ENCODE results near the gene ZBTB4.

ZBTB4 gene

DNA sequence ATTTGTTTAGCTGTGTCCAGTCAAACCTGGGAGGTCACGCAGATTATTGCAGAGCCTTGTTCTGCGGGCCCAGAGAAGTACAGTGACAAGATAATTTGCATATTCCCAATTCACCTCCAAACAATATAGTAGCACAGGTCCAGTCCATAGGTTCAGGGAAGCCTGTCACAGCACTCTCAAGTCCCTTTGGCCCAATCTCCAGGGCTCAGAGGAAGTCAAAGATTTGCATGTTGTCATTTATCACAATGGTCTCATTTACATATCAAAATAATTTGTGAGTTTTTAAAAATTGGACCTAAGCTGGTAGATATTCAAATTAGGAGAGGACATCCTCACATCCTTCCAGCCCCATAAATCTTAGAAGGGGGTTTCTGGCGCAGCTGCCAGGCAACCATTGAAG lies 11.9 kb downstream of the ZBTB4 start:
- no peak for DNase-seq

DNA sequence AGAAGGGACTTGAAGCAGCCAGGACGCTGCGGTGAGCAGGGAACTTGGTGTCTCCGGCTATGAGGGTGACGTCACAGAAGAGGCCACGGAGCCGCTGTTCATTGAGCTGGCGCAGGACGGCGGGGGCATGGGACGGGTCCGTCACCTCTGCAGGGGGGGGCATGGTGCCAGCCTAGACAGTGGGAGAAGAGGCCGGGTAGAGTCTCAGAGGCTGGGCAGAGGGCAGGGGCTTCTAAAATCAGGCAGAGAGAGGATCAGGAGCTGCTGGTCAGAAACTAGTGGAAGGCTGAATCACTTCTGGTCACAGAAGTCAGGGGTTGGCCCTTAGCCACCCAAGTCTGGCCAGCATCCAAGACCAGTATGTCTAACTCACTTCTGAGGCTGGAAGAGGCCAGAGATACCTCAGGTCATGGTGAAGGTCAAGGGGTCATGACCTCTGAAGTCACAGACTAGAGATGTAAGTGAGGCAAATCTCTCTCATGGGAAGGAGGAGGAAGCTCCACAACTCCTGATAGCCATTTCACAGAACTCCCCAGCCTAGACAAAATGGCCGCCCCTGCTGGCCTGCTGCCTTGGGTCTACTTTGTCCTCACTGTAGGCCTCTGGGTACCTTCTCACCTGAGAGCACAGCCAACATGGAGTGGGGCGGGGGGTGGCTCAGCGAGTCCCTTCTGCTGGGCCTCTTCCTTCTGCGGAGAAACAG lies 12.6 kb downstream of the ZBTB4 start:
- no peak for DNase-seq

DNA sequence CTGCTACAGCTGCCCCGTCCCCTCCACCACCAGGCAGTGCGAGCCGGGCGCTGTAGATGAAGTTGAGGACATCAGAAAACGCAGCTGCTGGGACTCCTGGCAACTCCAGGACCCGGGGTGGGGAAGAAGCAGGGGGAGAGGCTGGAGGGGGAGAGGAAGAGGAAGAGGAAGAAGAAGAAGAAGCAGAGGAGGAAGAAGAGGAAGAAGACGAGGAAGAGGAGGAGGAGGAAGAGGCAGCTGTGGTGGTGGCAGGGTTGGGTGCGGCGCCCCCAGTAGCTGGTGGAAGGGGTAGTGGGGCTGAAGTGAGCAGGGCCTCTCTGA lies 13.2 kb downstream of the ZBTB4 start:
- DNase-seq = no peak

DNA sequence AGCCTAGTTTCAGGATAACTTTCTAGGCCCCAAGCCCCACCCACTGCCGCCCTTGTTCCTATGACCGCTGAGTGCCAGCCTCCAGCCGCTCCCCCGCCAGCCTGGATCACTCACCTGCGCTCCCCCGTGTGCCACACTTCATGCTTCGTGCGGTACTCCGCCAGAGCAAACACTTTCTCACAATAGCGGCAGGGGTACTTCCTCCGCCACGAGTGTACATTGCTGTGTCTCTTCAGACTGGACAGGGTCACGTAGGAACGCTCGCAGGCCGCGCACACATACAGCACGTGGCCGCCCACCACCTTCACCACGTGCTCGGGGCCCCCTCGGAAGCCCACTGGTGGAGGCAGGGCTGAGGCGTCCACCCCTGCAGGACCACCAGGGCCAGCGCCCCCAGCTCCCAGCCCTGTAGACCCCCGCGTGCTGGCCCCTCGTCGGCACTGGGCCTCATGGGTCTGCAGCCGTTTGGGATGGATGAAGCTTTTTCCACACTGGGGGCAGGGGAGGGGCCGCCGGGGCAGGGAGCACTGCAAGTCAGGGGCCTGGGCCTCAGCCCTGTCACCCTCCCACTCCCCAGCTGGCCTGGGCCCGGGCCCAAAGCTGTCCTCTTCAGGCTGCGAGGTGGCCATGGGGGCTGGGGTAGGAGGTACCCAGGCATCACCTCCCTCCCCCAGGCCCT lies 13.7 kb downstream of the ZBTB4 start:
- no peak for DNase-seq

DNA sequence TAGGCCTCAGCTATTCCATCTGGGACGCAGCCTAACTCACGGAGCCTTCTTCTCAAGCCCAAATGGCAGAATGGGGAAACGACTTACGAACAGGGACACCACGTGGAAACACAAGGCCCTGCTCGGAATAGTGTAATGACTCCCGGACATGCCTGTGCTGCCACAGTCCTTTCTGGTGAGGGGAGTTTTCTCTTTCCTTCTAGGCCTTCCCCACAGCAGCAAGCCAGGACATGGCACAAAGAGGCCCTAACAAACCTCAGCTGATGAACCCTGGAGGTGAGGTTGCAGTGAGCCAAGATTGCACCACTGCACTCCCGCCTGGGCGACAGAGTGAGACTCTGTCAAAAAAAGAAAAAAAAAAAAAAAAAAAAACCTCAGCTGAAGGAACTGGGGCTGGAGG lies 15.3 kb downstream of the ZBTB4 start:
- no peak for DNase-seq

DNA sequence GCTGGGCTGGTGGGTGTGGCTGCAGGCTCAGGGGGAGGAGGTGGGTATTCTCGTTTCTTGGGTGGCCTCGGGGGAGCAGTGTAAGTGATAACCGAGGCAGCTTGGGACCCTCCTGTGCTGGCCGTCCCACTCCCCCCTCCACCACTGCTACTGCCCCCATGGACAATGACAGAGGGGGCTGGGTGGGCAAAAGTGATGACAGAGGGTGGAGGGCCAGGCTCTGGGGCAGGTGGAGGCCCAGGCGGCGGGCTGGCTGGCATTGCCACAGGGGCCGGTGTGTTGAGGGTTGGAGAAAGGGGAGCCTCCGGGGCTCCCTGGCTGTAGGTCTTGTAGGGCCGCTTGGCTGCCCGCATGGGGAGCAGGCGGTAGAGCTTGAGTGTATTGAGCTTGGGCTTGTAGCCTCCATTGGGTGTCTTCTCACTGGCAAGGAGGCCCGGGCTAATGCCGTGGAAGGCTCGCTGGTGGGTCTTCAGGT lies 16.0 kb downstream of the ZBTB4 start:
- DNase-seq = no peak

DNA sequence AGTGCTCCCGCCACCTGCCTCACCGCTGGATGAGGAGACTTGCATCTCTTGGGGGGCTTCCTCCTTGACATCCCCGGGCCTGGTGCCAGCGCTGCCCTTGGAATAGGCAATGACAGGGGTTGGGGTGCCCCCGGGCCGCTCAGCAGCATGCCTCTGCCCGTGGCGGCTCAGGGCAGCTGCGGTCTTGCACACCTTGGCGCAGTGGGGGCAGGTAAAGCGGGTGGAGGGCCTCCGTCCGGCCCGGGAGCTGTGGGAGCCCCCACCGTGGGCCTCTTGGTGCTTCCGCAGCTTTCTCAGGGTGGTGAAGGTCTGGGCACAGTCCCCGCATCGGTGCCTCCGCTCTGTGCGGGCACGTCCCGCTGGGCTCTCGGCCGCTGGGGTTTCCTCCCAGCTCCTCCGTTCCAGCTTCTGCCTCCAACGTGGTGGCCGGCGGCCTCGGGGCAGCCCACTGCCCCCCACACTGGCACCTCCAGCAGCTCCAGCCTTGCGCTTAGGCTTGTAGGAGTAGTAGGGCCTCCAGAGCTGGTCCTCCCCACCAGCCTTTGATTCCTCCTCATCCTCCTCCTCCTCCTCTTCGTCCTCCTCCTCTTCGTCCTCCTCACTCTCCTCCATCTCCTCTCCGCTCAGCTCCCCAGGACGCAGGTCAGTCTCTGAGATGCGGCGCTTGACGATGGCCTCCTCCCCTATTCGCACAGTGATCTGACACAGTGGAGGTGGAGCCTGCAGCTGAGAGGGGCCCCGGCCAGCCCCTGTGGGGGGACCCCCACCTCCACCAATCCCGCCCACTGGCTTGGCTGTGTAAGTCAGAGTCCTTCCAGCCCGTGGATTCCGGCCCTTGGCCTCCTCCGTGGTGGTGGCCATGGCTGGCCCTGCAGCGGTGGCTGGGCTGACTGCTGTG lies 16.7 kb downstream of the ZBTB4 start:
- DNase-seq = no peak

DNA sequence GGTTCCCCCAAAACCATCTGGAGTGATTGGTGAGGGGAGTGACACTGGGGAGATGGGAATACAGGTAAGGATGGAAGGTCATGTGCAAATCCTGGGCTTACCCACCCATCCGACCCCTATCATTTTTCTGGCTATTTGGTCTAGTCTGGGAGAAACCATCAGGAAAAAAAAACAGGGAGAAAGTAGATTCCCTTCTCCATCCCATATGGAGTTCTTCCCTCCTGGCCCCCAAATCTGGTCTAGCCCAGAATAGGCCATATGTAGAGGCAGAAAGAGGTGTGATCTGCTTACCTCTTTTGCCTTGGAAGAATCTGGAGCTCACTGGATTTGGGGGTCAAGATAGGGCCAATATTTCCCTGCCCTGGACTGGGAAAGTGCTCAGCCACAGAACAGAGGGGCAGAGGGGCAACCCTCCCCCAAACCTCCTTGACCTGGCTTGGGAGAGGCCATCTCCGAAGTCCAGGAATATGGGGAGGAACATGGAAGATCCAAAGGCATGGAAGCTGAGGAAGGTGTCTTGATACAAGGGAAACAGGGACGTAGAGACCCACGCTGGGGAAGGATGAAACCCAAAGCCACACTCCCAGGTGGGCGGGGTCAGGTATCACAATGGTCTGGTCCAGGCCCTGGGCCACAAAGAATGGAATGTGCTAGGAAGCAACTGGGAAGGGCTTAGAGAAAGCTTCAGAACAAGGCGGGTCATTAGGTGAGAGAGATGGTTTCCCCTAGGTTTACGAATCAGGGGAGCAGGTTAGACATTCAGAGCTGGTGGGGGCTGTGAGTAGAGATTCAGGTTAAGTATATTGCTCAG lies 18.4 kb downstream of the ZBTB4 start:
- DNase-seq = no peak

DNA sequence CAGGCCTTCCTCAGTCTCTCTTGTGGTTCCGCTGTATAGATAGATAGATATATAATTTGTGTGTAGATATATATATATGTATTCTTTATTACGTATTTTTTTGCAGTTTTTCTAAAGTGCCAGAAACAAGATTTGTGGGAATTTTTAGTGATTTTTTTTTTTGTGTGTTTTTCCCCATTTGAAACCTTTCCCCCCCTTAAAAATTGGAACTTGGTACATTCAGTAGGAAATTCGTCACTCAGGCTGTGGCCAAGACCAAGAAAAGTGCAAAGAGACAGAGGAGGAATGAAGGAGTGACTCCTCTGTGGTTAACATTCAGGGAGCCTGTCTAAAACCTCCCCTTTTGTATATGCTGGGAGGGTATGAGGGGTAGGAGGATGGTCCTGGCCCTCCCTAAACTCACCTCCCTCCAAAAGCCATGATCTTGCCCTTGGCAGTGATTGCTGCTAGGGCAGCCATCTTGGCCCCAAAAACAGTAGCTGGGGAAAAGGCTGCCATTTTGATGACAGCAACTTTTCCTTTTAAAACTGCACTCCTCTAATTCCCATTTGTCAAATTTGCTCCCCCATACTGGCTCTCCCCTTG lies 19.4 kb downstream of the ZBTB4 start:
- no peak for DNase-seq

DNA sequence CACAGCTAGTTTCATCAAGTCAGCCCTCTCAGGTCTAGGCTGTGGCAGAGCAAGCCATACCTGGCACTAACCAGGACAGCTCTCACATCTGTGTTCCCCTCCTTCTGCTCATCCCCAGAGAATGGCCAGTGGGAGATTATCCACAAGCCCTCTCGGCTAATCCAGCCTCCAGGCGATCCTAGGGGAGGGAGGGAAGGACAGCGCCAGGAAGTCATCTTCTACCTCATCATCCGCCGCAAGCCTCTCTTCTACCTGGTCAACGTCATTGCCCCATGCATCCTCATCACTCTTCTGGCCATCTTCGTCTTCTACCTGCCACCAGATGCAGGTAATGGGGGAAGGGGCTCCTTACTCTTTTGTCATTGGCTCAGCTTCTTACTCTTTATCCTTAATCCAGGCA lies 31.0 kb downstream of the ZBTB4 start:
- DNase-seq = no peak

DNA sequence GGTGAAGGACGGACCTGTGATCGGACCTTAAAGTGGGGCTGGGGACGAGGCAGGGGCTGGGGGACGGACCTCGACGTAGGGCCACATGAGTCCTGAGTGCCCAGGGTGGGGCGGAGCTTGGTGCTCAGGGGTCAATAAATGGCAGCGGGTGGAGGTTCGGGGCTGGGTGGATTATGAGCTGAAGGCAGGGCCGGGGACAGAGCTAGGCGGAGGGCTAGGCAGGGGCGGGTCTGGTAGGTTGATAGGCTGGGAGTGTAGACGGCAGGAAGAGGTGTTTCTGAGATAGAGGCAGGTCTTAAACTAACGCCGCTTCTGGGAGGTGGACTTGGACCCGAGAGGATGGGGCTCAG lies 33.8 kb downstream of the ZBTB4 start:
- no peak for DNase-seq

DNA sequence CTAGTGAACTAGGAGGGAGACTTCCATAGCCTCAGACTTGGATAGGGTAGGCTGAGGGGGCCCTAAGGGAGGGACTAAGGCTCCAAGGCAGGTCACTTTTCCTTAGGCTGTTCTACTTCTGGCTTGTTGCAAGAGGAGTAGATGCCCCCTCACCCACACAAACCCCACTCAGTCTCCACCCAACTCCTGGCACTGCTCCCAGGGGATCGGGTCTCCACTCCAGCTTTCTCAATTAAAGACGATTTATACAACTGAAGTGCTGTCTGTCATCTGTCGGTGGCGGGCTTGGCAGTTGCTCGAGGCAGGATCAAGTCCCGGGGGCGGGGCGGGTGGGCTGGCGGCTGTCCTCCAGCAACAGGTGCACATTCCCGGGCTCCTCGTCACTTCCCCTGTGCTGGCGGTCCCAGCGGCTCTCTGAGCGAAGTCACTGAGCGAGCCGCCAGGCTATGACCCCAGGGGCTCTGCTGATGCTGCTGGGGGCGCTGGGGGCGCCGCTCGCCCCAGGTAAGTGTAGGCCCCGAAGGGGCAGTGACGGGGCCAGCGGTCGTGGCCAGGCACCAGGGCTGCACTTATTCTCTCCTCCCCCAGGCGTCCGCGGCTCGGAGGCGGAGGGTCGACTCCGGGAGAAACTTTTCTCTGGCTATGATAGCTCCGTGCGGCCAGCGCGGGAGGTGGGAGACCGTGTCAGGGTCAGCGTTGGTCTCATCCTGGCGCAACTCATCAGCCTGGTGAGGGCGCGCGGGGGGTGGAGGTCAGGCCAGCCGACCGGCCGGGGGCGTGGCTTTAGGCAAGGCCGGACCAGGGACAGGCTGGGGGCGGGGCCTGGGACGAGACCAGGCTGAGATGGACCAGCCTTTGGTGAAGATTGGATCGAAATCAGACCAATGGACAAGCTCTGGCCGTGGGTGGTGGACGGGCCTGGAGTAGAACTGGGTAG lies 34.5 kb downstream of the ZBTB4 start, which contains the start of gene CHRNB1:
TSS of gene CHRNB1 (plus strand) at position 380 of the 937 bp plus-strand sequence. CDS start at position 447, 67 bp downstream.
- no peak for DNase-seq

DNA sequence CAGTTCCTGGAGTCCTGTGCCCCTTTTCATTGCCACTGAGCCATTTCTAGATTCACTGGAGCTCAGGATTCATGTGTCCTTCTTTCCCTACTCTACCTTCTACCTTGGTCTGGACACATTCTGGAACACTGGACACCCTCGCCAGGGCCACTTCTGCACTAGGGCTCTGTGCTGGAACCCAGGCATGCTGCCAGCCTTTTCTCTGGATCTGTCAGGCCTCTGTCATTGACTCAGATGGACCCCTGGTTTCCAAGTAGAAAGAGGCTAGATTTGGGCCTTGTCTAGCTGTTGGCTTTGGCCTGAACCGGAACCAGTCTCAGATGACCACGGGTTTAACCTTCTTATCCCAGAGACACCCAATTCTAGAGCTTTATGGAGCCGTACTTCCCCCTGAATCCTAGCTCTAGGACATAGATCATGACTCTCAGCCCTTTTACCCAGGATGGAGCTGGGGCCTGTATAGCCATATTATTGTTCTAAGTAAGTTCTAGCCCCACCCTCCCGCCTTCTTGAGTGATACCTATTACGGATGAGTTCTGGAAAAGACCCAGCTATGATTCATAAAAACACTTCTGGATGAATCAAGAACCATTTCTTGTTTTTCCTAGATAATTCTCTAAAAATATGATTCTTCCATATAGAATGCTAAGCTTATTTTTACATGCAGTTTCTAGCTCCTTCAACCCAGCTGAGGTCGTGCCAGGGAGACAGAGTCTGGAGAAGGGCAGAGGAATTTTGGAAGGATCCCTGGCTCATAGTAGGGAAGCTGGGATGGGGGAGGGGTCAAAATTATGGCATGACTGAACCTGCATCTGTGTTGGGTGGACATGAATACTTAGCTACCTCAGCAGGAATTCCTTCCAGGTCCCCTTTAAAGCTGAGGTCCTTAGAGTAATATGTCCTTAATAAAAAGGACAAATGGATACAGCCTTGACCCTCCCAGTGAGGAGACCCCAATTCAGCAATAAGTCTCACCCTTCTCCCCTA lies 35.6 kb downstream of the ZBTB4 start:
- DNase-seq = no peak

DNA sequence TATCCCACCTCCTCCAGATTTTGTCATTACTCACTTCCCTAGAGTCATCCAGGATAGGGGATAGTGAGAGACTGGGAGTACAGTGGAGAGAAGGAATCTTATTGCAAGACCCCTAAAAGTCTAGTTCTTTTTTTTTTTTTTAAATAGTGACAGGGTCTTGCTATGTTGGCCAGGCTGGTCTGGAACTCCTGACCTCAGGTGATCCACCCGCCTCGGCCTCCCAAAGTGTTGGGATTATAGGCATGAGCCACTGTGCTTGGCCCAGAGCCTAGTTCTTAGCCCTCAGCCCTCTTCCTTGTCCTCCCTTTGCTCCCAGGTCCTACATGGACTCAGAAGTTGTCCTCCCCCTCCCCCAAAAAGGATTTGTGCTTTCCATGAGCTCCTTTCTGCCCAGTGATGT lies 37.3 kb downstream of the ZBTB4 start:
- no peak for DNase-seq

DNA sequence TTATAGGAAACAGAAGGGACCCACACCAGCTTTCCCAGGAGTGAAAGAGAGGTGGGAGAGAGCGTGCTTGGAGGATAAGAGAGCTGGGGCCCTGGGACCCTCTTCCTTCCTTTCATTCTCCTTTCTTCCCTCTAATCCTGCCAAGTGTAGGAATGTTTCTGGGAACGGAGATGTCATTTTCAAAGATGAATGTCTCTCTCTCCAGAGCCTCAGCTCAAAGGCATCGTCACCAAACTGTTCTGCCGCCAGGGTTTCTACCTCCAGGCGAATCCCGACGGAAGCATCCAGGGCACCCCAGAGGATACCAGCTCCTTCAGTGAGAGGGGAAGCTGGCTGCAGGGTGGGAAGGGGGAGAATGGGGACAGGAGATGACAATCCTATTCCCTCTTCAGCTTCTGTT lies 38.2 kb downstream of the ZBTB4 start:
- no peak for DNase-seq

DNA sequence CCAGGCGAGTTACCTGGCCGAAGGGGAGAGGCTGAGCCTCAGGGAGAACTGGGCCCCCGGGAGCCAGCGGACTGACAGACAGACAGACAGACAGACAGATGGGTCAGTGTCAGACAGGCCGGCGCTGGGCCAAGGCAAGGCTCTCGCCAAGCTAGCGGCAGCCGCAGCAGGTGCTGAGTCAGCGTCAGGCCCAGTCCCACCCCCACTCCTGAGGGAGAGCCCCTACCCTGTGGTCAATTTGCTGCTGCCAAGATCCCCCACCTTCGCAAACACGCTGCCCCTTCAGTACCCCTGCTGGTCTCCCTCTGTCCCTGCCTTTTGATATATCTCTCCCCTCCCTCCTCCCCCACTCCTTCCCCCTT lies 38.6 kb downstream of the ZBTB4 start:
- no peak for DNase-seq

DNA sequence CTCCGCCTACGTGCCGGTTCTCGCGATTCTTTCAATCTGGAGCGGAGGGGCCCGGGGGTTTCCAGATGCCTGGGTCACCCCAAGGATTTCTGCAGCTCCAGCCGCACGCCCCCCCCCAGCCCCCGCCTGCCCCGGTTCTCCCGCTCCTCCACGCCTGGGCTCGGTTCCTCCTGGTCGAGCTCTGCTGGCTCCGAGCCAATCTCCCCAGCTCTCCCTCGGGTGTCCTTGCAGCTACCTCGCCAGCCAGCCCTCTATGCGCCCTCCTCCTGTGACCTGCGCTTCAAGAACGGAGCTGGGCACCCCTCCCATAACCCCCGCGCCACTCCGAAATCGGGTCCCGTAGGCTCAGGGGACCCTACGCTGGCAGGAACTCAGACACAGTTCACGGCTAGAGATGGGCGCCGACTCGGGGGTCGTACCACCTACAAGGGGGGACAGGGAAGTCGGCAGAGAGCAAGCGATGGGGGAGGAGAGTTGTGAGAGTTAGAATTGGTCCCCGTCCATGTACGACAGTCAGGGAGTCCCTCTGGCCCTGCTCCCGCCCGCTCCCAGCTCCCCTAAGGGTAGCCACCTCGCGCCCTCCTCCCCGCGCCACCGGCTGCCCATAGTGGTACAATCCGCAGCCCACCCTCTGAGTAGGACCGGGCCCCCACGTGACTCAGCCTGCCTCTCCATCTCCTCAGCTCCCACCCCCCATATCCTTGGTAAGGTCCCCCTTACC lies 39.2 kb downstream of the ZBTB4 start:
- no peak for DNase-seq

DNA sequence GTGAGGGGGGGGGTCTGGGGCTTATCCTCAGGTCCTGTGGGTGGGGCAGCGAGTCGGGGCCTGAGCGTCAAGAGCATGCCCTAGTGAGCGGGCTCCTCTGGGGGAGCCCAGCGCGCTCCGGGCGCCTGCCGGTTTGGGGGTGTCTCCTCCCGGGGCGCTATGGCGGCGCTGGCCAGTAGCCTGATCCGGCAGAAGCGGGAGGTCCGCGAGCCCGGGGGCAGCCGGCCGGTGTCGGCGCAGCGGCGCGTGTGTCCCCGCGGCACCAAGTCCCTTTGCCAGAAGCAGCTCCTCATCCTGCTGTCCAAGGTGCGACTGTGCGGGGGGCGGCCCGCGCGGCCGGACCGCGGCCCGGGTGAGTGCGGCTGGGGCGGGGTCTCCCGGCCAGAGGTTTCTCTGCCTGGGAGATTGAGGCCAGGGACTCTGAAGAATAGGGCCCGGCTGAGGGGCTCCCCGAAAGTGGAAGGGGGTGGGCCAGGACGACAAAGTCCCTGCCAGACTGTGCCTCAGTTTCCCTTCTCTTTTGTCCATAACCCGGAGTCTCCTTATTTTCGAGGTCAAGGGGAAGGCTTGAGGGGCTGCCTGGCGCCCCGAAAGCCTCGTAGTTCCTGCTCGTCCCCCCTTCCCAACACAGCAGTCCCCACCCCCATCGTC lies 39.8 kb downstream of the ZBTB4 start, which contains the start of gene FGF11:
TSS of gene FGF11 (plus strand) at position 51 of the 651 bp plus-strand sequence. CDS start at position 160, 109 bp downstream.
- DNase-seq = no peak
